ENCODE results near the gene MMRN2.

DNA sequence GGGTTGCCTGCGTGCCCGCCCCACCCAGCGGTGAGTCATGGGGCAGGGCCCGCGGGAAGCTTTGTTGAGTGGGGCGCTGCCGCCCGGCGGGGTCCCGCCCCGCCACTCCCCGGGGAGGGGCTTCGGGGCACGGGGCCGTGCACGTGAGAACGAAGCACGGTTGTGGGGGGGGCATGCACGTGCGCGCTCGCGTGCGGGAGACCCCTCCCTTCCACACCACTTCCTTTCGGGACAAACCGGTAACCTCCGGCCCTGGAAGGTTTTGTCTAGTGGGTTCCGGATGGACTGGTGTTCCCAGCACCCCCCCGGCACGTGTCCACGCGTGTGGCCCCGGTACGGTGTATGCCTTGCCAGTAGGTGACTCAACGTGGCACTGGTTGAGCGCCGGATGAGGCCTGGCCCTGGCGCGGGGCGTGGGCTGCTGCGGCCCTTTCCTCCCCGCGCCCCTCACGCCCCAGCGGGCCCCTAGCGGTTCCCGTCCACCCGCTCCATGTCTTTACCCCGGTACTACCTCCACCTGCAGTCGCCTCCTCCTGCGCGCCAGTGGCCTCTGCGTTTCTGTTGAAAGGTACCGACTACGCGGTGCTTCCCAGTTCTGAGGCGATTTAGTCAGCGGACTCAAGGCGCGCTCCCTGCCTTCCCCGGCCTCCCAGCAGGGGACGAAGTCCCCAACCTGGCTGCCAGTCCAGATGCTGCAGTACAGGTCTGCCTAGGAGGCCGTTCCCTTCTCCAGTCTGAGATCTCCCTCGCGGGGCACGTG lies 14.0 kb upstream of the MMRN2 start:
- TF ChIP-seq, protein P1, sequence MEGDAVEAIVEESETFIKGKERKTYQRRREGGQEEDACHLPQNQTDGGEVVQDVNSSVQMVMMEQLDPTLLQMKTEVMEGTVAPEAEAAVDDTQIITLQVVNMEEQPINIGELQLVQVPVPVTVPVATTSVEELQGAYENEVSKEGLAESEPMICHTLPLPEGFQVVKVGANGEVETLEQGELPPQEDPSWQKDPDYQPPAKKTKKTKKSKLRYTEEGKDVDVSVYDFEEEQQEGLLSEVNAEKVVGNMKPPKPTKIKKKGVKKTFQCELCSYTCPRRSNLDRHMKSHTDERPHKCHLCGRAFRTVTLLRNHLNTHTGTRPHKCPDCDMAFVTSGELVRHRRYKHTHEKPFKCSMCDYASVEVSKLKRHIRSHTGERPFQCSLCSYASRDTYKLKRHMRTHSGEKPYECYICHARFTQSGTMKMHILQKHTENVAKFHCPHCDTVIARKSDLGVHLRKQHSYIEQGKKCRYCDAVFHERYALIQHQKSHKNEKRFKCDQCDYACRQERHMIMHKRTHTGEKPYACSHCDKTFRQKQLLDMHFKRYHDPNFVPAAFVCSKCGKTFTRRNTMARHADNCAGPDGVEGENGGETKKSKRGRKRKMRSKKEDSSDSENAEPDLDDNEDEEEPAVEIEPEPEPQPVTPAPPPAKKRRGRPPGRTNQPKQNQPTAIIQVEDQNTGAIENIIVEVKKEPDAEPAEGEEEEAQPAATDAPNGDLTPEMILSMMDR (IDR thresholded peaks at IDR 0.05): peak in 4 of 6 experiments; percentile 16 to 42 (median 40)
- peak in 1 of 2 donors; percentile 17 for TF ChIP-seq POLR2A (IDR thresholded peaks at IDR 0.05)
